HEK293T (cell line): Measurements from ENCODE around the gene KIF4B.

ENCODE experiments used
- ARNT ChIP-seq: fragments of 450-650 bp; IDR thresholded peaks from 2 replicates; pipeline ENCODE4 v1.6.1; 2017; ENCODE audit warnings: mild to moderate bottlenecking
- BHLHE40 ChIP-seq: fragments of 450-650 bp; IDR thresholded peaks from 2 replicates; pipeline ENCODE4 v1.6.1; 2016; ENCODE audit warnings: mild to moderate bottlenecking, moderate library complexity, borderline replicate concordance
- CTBP1 ChIP-seq: fragments of 450-650 bp; IDR thresholded peaks from 2 replicates; pipeline ENCODE4 v1.6.1; 2016; ENCODE audit warnings: borderline replicate concordance
- FOXA1 ChIP-seq: fragments of 450-650 bp; IDR thresholded peaks from 2 replicates; pipeline ENCODE4 v1.6.1; 2016; ENCODE audit warnings: mild to moderate bottlenecking
- FOXK2 ChIP-seq: fragments of 450-650 bp; IDR thresholded peaks from 2 replicates; pipeline ENCODE4 v1.6.1; 2016; ENCODE audit warnings: mild to moderate bottlenecking
- FOXM1 ChIP-seq: fragments of 450-650 bp; IDR thresholded peaks from 2 replicates; pipeline ENCODE4 v1.6.1; 2017; ENCODE audit warnings: mild to moderate bottlenecking, borderline replicate concordance
- HDGF ChIP-seq: fragments of 450-650 bp; IDR thresholded peaks from 2 replicates; pipeline ENCODE4 v1.6.1; 2017; ENCODE audit warnings: antibody characterized with exemption, borderline replicate concordance
- SP1 ChIP-seq: fragments of 450-650 bp; IDR thresholded peaks from 2 replicates; pipeline ENCODE4 v1.6.1; 2017
- SUZ12 ChIP-seq: fragments of 450-650 bp; IDR thresholded peaks from 2 replicates; pipeline ENCODE4 v1.6.1; 2016; ENCODE audit warnings: mild to moderate bottlenecking

GRCh38 chr5:155046591-155046990 is 33.0 kb downstream of the KIF4B start:
- TF ChIP-seq BHLHE40, result no peak
- no peak for TF ChIP-seq FOXM1
- no peak for TF ChIP-seq ARNT
- no peak for TF ChIP-seq FOXA1
- no peak for TF ChIP-seq CTBP1
- TF ChIP-seq SUZ12, result no peak
- TF ChIP-seq FOXK2, result no peak
- TF ChIP-seq HDGF, result no peak
- TF ChIP-seq SP1, result no peak
